Activated CD8-positive, alpha-beta memory T cell treated with anti-CD3 and anti-CD28 coated beads, Interleukin-2, amount 50 U/mL, for 24 hours (primary cell): ENCODE measurements around the gene GALC.

Experiments
- DNase-seq: peaks from one replicate; pipeline ENCODE4 v3.0.0-alpha.2; 2020; ENCODE audit errors: extremely low read depth

The GALC gene

DNA sequence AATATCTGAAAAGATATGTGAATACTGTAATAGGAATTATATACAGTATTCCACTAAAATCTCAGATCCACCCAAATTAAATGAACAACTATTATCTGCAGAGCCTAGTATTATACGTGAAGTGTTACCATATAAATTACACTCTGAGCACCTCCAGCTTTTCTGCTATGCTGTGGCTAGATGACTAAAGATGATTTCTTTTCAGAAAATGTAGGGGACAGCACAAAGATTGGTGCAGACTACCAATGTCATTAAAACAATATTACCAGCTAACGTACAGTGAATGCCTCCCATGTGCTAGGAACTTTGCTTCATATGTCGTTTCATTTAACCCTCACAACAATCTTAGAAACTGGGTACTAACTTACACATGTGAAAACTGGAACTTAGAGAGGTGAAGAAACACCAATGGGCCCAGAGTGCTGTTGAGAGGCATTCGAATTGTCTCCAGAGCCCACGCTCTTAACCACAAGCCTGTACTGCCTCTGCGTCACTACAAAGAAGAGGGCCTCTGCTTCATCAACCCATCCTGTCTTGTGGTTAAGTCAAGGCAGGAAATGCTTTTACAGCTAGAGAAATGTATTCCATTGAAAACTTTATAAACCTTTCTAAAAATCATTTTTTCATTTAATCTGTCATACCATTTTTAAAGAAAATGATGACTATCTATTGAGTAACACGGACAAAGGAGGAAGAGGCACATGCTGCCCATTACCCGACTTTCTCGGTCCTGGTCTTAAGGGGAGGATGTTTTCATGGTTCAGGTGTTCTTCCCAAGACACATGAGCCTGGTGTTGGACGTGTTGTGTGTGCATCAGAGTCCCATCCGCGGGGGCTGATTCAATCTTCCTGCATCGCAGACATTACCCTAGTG is 13.2 kb upstream of the GALC start:
- DNase-seq: peak; percentile 44

DNA sequence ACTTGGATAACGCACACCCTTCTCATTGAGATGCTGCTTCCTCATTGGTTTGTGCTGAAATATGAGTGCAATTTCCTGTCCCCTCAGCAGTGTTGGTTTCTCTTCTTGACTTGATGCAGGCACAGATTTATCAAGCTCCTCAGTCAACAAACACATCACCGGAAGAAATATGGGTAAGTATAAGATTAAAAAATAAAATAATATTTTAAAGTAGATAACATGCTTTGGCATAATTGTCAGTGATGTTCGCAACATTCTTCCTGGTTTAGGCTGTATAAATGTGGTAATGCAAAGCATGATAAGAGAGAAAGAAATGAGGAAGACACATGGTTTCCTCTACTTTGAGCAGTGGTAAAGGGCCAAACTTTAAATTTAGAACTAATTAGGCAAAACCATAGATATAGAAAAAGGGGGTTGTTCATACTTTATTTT is 12.1 kb upstream of the GALC start, which contains the start of gene GPR65:
TSS of gene GPR65 (plus strand) at position 86 of the 432 bp plus-strand sequence. CDS start 5,713 bp downstream, outside the sequence.
- no peak for DNase-seq

DNA sequence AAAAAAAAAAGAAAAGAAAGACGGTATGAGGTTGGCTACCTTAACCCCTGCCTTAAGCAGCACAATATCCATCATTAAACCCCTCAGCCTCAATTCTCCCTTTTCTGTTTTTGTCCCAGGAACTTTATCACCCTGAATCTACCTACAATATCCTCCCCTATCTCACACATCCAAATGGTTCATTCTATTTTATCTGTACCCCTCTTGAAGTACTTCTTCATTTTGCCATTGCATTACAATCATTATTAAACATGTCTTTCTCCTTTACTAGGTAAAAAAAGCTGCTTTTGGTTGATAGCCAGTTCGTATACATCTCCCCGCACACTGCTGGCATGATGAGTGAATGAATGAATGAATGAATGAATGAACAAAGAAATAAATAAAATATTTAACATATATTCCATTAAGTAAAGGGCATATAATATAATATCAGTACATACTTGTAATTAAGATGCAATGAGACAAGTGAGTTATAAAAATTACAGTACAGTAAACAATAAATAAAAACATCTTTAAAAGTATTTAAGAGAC is 11.6 kb upstream of the GALC start:
- DNase-seq: no peak

DNA sequence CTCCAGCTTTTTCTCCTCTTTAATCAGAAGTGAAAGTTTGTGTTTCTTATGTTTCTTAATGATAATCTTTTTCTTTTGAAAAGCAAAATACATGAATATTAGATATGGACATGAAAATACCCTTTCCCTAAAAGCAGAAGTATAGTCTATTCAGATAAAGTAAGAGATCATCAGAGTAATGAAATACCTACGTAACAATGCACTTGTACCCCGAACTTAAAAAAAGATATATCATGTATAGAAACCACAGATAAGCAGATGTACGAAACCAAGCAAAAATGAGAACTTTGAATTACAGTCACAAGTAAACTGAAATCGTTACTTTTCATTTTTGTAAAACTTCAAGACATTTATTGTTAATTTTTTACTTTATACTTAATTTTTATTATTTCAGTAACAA is 10.4 kb upstream of the GALC start:
- no peak for DNase-seq

DNA sequence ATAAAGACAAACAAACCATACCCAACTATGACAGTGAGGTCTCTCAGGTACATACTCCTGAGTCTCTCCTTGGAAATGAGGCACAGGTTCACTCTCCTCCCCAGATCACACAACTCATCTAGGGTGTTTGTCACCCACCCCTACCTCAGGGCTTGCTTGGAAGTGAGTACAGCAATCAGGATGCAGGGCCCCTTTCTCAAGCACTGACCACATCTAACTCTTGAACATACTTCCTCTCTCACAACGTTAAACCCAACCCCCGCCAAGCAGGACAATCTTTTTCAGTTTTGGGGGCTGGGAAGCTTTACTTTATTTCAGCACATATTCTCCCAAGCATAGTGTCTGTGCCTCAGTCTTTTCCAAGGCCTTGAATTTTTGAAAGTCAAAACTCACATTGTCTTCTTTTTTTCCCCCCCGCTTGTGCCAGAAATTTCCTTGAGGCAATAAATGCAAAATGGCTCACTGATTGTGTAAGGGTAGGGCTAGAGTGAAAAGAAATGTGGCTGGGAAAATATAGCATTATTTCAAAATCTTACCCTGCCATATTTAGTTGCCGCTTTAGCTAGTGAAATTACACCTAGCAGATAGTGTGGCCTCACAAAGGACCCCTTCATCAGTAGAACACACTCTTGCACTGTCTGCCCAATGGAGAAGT is 9.6 kb upstream of the GALC start:
- DNase-seq: no peak

DNA sequence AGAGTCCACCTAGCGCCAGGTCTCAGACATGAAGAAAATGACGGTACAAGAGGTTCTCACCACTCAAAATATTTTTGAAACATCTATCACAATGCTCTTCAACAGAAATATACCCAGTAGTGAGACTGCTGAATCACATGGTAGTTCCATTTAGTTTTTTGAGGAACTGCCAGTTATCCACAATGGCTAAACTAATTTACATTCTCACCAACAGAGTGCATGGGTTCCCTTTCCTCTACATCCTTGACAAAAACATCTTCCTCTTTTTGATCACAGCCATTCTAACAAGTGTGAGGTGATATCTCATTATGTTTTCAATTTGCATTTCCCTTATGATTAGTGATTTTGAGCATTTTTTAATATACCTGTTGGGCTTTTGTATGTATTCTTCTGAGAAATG is 6.3 kb upstream of the GALC start:
- DNase-seq: no peak

DNA sequence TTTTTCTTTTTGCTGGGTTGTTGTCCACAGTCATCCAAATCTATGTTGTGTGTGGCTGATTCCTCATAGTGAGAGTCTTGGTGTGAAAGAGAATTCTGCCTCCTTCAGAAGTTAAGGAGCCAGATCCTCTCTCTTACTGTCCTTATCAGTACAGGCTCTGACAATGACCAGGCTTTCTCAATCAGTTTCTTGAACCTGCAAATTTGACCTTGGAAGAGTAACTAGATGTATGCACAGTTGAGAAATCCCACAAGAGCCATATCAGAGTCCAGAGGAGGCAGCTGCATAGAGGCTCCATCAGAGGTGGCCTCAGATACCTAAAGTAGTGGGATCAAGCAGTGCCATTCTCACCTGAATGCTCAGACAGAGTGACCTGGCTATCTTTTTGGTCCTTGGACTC is 5.5 kb upstream of the GALC start:
- no peak for DNase-seq

DNA sequence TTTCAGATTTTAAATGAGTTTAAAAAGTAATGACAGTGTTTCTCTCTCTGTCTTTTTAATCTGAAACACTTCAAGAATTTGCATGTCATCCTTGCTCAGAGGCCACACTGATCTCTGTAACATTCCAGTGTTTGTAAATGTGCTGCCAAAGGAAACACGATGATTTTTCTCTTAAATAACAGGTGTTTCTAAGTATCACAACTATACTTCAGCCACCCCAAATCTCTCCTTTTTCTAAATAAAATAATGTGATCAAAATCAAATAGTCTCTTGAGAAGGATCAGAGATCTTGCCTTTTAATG is 3.3 kb upstream of the GALC start:
- DNase-seq: no peak

DNA sequence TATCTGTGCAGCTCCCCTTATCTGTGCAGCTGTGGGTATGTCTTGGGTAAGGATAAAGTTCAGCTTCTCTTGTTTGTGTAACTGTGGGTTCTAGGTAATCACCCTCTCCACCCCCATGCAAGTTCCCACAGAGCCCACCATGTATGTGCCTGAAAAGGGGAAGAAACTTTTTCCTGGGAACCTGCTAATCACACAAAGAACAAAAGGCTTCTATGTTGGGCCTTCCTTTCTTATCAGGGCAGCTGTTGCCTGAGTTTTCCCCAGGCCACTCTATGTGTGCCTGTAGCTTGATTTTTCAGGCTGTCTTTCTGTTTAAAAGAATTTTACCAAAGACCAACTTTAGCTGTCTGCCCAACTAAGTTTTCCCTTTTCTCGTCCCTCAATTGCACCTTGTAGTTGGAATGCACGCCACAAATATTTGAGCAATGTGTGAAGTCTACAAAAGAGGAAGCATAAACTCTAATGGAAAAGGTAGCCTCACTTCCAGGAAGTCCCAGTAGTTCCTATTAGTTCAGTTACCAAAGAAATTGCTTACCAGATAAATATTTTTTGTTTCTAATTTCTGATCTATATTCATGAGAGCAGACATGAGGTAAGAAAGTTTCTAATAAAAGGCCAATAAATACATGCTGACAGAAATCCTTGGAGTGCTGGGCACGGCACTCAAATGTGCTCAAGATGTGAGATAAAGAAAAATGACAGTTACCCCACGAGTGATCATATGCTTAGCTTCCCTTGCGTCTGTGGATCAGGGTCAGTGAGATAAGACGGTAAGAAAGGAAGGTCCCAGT is 2.7 kb upstream of the GALC start:
- no peak for DNase-seq

DNA sequence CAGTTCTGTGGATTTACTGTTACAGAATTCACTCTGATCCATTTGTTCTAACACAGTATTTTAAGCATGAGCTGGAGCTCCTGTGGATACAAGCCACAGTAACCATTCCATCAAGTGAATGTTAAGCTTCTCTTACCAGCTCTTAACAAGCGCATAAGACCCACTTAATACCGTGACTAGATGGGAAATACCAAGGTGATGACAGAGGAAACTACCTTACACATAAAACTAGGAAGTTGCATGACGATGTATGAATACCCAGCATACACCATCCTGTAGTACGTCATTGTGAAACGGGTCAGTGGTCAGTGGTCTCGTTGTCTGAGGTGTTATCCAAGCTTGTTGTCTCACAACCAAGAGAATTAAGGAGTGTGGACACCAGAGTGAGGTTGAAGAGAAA is 2.0 kb upstream of the GALC start:
- no peak for DNase-seq

DNA sequence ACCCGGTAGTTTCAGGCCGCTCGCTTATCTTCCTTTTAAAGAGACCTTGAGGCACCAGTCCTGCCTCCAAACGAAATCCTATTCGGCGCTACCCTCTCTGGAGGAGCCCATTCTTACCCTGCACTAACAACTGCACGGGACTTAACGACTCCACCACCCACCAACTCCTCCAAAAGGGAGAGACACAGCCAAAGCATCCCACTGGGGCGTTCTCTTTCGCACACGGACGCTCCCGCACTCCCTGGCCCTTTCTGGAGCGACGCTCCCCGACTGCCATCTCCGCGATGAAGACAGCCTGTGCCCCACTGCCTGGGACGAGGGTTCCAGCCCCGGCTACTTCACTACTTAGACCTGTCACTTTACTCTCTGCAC is 650 bp downstream of the GALC start:
- no peak for DNase-seq

DNA sequence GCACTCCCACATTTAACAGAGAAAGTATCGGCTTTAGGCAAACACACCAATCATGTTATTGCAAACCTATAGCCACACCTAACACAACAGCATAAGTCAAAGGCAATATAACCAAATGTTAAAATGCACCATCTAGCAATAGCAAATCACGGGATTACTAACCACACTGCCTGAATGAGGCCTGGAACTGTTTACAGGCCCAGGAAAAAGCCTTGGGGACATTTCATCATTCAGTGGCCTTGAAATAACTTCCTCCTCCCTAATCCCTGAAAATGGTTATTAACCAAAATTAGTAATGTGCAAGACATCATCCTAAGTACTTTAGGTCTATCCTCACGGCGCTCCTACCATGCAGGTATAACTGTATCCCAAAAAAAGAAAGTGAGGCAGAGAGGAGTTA is 2.3 kb downstream of the GALC start:
- DNase-seq: no peak

DNA sequence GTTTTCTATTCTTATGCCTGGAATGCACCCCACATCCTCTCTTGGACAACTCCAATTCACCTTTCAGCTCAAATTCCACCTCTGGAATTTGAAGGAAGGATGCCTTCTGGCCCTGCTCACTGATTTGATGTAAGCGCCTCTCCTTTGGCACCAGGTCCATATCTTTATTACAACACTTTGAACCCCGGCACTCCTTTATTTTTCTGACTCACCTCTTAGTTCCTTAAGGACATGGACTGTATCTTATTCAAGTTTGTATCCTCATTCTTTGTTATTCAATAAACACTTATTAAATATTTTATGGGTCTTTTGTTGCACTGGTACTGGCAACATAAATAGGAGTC is 3.1 kb downstream of the GALC start:
- DNase-seq: no peak

DNA sequence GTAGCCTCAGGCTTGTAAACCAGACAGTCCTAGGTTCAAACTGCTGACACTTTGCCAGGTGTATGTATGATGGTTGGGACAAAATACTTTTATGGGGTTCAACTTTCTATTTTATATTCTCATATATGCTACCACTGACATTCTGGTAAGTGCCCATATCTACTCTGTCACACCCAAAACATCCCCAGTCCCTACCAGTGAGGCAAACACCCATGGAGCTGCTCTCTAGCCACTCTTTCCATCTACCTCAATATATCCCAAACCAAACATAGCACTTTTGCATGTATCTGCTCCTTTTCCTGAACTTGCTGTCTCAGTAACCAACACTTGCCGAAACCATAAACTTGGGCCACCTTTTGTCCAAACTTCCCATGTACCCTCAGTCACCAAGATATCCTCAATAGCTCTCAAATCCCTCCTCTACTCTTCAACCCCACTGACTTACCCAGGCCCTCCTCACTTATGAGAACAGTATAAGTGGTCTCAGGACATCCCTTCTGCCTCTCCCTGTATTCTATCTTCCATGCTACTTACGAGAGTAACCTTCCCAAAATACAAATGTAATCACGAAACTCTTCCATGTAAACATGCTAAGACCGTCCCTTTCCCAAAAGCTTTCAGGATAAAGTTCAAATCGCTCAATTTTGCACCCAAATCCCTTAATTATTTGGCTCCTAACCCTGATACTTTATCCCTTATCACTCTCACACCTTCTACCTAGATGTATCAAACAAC is 3.6 kb downstream of the GALC start:
- no peak for DNase-seq

DNA sequence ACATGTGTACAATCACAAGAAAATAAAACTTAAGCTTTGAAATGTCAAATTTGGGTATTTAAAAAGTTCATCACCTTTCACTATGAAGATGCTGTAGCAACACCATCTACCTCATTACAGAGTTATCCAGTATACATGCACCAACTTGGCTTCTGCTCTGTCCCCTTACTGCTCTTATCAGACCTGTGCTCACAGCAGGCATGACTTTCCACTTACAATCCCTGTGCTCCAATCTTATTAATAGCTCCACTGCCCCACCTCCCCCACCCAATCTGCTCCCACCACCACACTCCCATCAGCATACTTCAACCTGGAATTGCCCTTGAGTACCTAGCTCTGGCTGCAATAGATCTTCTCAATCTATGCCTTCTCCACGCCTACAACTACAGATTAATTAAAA is 13.3 kb downstream of the GALC start:
- no peak for DNase-seq

DNA sequence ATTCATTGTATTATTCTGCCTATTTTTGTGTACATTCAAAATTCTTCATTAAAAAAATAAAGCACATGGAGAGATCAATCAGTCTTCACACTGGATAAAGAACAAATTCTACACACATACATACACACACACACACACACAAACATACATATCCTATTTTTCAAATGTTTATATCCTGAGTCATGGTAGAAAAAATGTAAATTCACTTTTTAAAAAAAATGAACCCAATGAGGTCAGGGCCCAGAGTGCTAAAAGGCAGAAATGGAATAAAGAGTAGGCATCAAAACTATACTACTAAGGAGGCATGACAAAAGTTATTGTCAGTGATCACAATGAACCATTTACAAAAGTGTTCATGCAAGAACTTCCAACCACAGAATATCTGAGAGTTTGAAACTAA is 17.3 kb downstream of the GALC start:
- no peak for DNase-seq

DNA sequence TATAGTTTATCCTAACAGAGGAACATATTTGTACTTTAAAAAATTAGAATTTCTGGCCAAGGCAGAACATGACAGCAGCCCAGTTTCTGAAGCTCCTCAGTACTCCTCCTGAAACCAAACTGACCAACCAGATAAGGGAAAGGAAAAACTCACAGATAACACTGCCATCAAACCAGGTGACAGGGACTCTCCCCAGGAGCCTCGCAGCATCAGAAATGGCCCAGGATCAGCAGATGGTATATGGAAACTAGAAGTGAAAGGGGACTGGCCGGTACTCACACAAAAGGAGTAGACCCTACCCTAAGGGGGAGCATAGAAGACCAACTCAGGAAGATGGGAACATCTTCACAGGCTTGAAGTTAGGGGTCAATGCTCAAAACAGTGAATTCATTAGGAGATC is 22.0 kb downstream of the GALC start:
- no peak for DNase-seq

DNA sequence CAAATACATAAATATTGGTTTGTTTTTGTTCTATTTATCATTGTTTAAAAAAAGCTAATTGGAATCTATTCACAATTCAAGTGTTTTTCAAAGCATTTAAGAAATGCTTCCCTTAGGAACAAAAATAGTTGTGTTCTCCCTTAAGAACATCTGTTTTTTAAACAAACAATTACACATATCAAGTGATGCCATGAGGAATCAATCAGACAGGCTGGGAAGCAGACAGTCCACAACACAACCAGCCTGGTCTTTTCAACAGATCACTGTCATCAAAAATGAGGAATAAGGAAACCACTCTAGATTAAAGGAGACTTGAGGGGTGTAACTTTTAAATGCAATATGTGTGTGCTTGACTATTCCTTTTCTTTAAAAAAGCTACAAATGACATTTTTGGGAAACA is 25.5 kb downstream of the GALC start:
- DNase-seq: no peak

DNA sequence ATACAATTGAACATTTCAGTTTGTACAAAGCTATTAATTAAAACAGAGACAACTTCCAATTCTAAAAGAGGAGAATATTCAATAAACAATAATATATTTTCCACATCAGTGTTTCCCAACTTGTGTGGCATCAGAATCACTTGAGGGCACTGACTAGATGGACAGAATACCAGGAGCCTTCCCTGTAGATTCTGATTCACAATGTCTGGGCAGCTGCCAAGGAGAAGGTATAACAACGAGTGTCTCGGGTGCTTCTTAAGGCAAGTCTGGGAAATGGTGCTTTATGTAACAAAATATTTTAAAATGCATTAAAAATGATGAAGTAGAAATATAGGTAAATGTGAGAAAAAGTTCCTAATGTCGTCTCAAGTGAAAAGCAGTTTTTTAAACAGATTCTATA is 26.2 kb downstream of the GALC start:
- no peak for DNase-seq

DNA sequence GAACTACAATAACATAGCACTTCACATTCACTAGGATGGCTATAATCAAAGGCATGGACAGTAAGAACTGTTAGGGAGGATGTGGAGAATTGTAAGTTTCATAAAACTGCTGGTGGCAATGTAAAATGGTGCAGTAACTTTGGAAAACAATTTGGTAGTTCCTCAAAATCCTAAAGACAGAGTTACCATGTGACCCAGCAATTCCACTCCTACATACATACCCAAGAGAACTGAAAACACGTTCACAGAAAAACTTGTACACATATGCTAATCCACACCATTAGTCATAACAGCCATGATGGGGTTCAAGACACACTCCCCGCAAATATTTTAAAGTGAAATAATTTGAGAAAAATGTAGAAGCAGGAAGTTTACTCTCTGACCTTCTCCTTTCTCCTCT is 31.7 kb downstream of the GALC start:
- no peak for DNase-seq

DNA sequence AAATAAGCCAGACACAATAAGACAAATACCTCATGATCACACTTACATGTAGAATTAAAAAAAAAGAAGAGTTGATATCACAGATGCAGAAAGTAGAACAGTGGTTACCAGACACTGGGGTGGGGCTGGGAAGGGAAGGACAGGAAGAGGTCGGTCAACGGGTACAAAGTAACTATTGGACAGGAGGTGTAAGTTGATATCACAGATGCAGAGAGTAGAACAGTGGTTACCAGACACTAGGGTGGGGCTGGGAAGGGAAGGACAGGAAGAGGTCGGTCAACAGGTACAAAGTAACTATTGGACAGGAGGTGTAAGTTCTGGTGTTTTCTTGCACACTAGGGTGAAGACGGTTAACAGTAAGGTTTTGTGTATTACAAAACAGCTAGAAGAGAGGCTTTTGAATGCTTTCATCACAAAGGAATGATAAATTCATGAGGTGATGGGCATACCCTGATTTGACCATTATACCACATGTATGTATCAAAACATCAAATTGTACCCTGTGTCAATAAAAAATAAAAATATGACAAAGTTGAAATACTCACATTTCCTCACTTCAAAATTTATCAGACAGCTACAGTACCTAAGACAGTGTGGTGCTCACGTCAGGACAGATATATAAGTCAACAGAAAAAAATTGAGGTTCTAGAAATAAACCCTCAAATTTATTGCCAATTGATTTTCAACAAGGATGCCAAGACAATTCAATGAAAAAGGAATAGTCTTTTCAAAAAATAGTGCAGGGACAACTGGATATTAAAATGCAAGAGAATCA is 32.8 kb downstream of the GALC start:
- DNase-seq: no peak
